Measurements from ENCODE around the gene MEF2C.

- TF ChIP-seq CTCF (IDR thresholded peaks at IDR 0.05) (no peak), TCF7L2 (IDR thresholded peaks at IDR 0.05; ENCODE audit: low read depth, low read length) (no peak), SIN3A (IDR thresholded peaks at IDR 0.05; ENCODE audit: borderline replicate concordance, insufficient read depth, low read depth, low read length) (no peak), REST (IDR thresholded peaks at IDR 0.05; ENCODE audit: insufficient read depth in 1 of 2, low read depth in 2 of 2, low read length in 1 of 2) (no peak), POLR2AphosphoS5 (IDR thresholded peaks at IDR 0.05; ENCODE audit: low read depth, low read length) (no peak)
Observed at GRCh38 chr5:88837222-88837621, 45.8 kb downstream of the MEF2C start.
